ENCODE data around the gene LIX1.

GRCh38 chr5:97157689-97158088 lies 15.3 kb upstream of the LIX1 start:
- TF ChIP-seq NRF1 (IDR thresholded peaks at IDR 0.05; ENCODE audit: low read depth, low read length): no peak
- TF ChIP-seq CHD2 (IDR thresholded peaks at IDR 0.05; ENCODE audit: low read length): no peak
- no peak for TF ChIP-seq EGR1 (IDR thresholded peaks at IDR 0.05; ENCODE audit: borderline replicate concordance, low read depth, low read length)
- no peak for TF ChIP-seq CEBPB (IDR thresholded peaks at IDR 0.05; ENCODE audit: low read depth, low read length)
- no peak for TF ChIP-seq SIN3A (conservative IDR thresholded peaks at IDR 0.05 in 1 of 2, IDR thresholded peaks at IDR 0.05 in 1 of 2; ENCODE audit: low read depth in 1 of 2, low read length in 2 of 2)
- TF ChIP-seq CTCF (IDR thresholded peaks at IDR 0.05; ENCODE audit: control extremely low read depth in 1 of 3, insufficient read depth in 1 of 3, low read depth in 1 of 3, low read length in 3 of 3): no peak
- TF ChIP-seq SRF (IDR thresholded peaks at IDR 0.05; ENCODE audit: low read depth, low read length): no peak
- TF ChIP-seq MAX (IDR thresholded peaks at IDR 0.05): no peak
- no peak for TF ChIP-seq CREB1 (IDR thresholded peaks at IDR 0.05)
- no peak for TF ChIP-seq RAD21 (IDR thresholded peaks at IDR 0.05 in 1 of 2, conservative IDR thresholded peaks at IDR 0.05 in 1 of 2; ENCODE audit: low read depth in 2 of 2, low read length in 2 of 2)
- TF ChIP-seq TEAD4 (IDR thresholded peaks at IDR 0.05; ENCODE audit: low read depth, low read length): no peak
